Adrenal gland (tissue), 12 donors: Measurements from ENCODE around the gene INSR. TPM values are rescaled to one million over a fixed set of nuclear protein-coding genes. Genes with fewer than 3 reads are reported as not detected.

Experiments used
- DNase-seq, 7 donors: peaks; one replicate each; pipeline ENCODE4 v3.0.0-alpha.2; 2019 to 2020
- H3K27ac ChIP-seq, 5 donors: fragments of 200-600 bp; sonication (generic) in 4 of 5; 1 replicate in 3 of 5; 2 replicates in 2 of 5; pipeline versions ENCODE4 v1.5.1 to v1.8.0; 2016 to 2020; ENCODE audit warnings: mild to moderate bottlenecking in 1 of 5
- H3K27me3 ChIP-seq: fragments of 200-600 bp; 2 replicates; pipeline ENCODE4 v1.8.0; 2021
- H3K36me3 ChIP-seq, 2 donors: fragments of 200-600 bp; replicated peaks in 1 of 2; 1 replicate in 1 of 2; 2 replicates in 1 of 2; pipeline versions ENCODE4 v1.5.1 to v1.8.0; 2018 to 2022
- H3K4me1 ChIP-seq, 2 donors: fragments of 200-600 bp; replicated peaks in 1 of 2; 1 replicate in 1 of 2; 2 replicates in 1 of 2; pipeline versions ENCODE4 v1.5.1 to v1.8.0; 2018 to 2021
- H3K4me3 ChIP-seq, 4 donors: fragments of 200-600 bp; sonication (generic) in 3 of 4; one replicate each; pipeline ENCODE4 v1.5.1; 2016 to 2018
- H3K9me3 ChIP-seq, 3 donors: fragments of 200-600 bp; sonication (generic) in 1 of 3; replicated peaks in 1 of 3; 1 replicate in 2 of 3; 2 replicates in 1 of 3; pipeline versions ENCODE4 v1.5.1 to v1.8.0; 2016 to 2021
- CTCF ChIP-seq, 6 experiments: fragments of 450-650 bp in 4 of 6; fragments of 200-600 bp in 2 of 6; sonication (generic) in 1 of 6; IDR thresholded peaks; 1 replicate in 5 of 6; 2 replicates in 1 of 6; pipeline versions ENCODE4 v1.5.1 to v1.8.0; 2016 to 2021; ENCODE audit warnings: antibody characterized with exemption in 6 of 6, mild to moderate bottlenecking in 2 of 6, moderate library complexity in 1 of 6
- POLR2A ChIP-seq, 2 donors: fragments of 450-650 bp; IDR thresholded peaks; one replicate each; pipeline ENCODE4 v1.6.1; 2017; ENCODE audit warnings: antibody characterized with exemption in 2 of 2, mild to moderate bottlenecking in 2 of 2, moderate library complexity in 1 of 2
- WGBS, 4 donors: extraction: QIAGEN DNeasy Blood & Tissue Kit in 2 of 4; methylation state at CpG; one replicate each; pipeline versions ENCODE4 v1.1.5 to v1.1.7; 2013 to 2017; 5-methylcytosine and 5-hydroxymethylcytosine counted together
- intact Hi-C, 2 donors: fragments of 100-400 bp; cut with DNase I; formaldehyde crosslinking; loops; one replicate each; pipeline versions ENCODE4 v1.14.1 to v1.15.0; 2022 to 2023
- polyA plus RNA-seq, 3 donors: library from polyadenylated mRNA; stranded (reverse); fragments of 200-250 nt in 2 of 3; fragments of 350-450 nt in 1 of 3; fragmentation: Illumina TruSeq in 1 of 3; extraction: RNeasy Lipid Tissue Mini Kit (QIAGEN cat#74804) in 1 of 3; gene quantifications; one replicate each; pipeline ENCODE4 v1.2.3, GENCODE V29; 2013 to 2014
- total RNA-seq, 9 donors: library from RNA; depleted of rRNA in 4 of 9; stranded (reverse); fragments of >200 nt in 4 of 9; fragments of 120-200 nt in 1 of 9; fragmentation: NEBNext Ultra II Directional in 1 of 9; extraction: Animal tissue kit (Norgen Biotek cat#: 25700) in 1 of 9; gene quantifications; one replicate each; pipeline versions ENCODE4 v1.1.0 to v1.2.4, GENCODE V29; 2013 to 2023
- donor health status: healthy with polysubstance abuse.
- donor health status: Bipolar disorder and iron deficiency.
- donor health status: DM: yes; HTN: yes; CAD: no.
- donor health status: DM: no; HTN: no; CAD: no.
- donor health status: DM: no; HTN: no; CAD: no.
- donor health status: DM: yes; HTN: yes; CAD: no.

The INSR gene
- total and polyA plus RNA-seq, 12 donors: 19.0 to 327 (median 99.9) TPM

DNA sequence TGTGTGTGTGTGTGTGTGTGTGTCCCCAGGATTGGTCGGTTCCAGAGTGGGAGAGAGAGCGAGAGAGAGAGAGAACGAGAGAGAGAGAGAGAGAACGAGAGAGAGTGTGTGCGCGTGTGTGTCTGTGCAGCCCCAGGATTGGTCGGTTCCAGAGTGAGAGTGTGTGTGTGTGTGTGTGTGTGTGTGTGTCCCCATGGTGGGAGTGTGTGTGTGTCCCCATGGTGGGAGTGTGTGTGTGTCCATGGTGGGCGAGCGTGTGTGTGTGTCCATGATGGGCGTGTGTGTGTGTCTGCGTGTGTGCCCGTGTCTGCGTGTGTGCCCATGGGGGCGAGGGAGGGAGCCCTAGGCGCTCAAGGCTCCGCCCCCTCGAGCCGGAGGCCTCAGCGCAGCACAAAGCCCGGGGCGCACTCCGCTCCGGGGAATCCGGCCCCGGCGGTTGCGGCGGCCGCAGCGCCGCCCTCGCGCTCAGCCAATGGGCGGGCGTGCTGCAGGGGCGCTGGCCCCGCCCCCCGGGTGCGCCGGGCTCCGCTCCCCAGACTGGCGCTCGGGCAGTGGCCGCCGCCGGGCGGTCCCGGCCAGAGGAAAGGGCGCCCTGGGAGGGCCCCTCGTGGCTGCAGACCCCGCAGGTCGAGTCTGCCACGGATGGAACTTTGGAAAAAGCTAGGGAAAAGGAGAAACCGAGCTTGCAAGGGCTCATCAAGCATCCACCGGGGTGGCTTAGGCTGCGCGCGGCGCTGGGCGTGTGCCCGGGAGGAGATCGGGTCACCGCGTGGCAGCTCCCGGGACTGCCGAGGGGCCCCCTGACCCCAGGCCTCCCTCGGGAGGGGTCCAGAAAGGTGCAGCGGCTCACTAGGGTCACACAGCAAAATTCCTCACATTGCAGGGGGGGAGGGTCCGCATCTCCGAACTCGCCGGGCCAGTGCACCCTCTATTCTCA is 96.2 kb downstream of the INSR start:
- WGBS, 4 donors: 0 to 1% (median 1%) methylated on average over 15 to 72 of the region's 72 CpGs

DNA sequence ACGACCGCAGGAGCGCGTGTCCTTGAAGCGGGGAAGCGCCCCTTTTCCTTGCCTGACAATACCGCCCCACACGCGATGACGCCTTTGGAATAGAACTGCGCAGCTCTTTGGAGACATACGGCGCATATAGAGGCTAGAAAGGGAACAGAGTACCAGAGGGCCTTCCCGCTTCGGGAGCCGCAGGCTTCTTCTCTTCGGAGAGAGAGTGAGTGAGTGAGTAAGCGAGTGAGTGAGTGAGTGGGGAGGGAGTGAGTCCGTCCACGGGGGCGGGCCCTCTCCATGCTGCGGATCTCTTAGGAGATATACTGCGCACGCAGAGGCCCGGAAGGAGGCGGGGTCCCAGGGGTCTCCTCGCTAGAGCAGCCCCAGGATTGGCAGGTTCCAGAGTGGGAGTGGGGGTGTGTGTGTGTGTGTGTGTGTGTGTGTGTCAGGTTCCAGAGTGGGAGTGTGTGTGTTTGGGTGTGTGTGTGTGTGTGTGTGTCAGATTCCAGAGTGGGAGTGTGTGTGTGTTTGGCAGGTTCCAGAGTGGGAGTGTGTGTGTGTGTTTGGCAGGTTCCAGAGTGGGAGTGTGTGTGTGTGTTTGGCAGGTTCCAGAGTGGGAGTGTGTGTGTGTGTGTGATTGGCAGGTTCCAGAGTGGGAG is 97.0 kb downstream of the INSR start:
- peak; percentile 92 to 98 (median 97) for DNase-seq
- no peaks in the 10 kb centered on the region for H3K9me3 ChIP-seq
- TF ChIP-seq POLR2A (IDR thresholded peaks at IDR 0.05) (peak in 1 of 2 donors; percentile 74), CTCF (IDR thresholded peaks at IDR 0.05) (peak in 1 of 6 experiments; percentile 13)
- intact Hi-C loops: loop anchor here in 1 of 2 donors (5.0 to 10.0 kb wide), 2 partner anchors 52 to 95 kb away; partner anchors contain the start of gene INSR
- 0 to 1% (median 0%) methylated on average over 23 to 27 of the region's 27 CpGs for WGBS, 4 donors
- H3K27ac ChIP-seq: peak overlapping the region; percentile 80 to 97 (median 92)
- peaks cover 15 to 48% of the 10 kb centered on the region in 2 donors for H3K4me1 ChIP-seq
- no peaks in the 10 kb centered on the region for H3K36me3 ChIP-seq
- H3K27me3 ChIP-seq: no peaks in the 10 kb centered on the region
- H3K4me3 ChIP-seq: peak overlapping the region in 1 of 4 donors; percentile 88

More for the DNA sequence above, 96.2 kb downstream of the INSR start:
- Histone ChIP-seq H3K36me3 (no peaks in the 10 kb centered on the region), H3K9me3 (no peaks in the 10 kb centered on the region), H3K4me3 (peak overlapping the region in 2 of 4 donors; percentile 57 to 88), H3K27me3 (no peaks in the 10 kb centered on the region), H3K4me1 (peaks cover 14 to 42% of the 10 kb centered on the region in 2 donors), H3K27ac (peak overlapping the region; percentile 80 to 97 (median 92))
- intact Hi-C loops: loop anchor here in 1 of 2 donors (5.0 to 10.0 kb wide), 2 partner anchors 53 to 94 kb away; partner anchors contain the start of gene INSR
- peak; percentile 91 to 96 (median 93) for DNase-seq
- peak in 4 of 6 experiments; percentile 40 to 59 (median 47) for TF ChIP-seq CTCF (IDR thresholded peaks at IDR 0.05)
- TF ChIP-seq POLR2A (IDR thresholded peaks at IDR 0.05): peak; percentile 75 to 76

DNA sequence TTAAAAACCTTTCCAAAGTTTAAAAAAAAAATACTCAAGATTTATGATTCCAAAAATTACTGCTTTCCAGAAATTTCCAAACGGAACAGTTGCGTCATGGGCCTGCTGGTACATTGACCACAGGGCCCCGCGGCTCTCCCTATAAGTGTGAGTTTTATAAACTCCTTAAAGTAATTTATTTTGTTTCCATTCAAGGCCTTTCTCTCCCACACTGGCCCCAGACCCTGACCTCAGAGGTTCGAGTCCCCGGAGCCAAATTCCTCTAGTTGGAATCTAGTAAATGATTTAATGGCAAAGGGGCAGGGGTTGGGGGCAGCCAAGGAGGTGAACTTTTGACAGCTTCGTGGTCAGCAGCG is 97.5 kb downstream of the INSR start:
- peak overlapping the region in 1 of 4 donors; percentile 88 for H3K4me3 ChIP-seq

More for the DNA sequence above, 97.5 kb downstream of the INSR start:
- Histone ChIP-seq H3K9me3 (no peaks in the 10 kb centered on the region), H3K4me1 (peaks cover 18 to 52% of the 10 kb centered on the region in 2 donors), H3K36me3 (no peaks in the 10 kb centered on the region), H3K27me3 (no peaks in the 10 kb centered on the region), H3K27ac (peak overlapping the region; percentile 80 to 97 (median 92))
- TF ChIP-seq CTCF (IDR thresholded peaks at IDR 0.05) (no peak), POLR2A (IDR thresholded peaks at IDR 0.05) (no peak)
- intact Hi-C loops: loop anchor here in 1 of 2 donors (5.0 to 10.0 kb wide), 2 partner anchors 52 to 96 kb away; partner anchors contain the start of gene INSR
- WGBS, 4 donors: 7 to 14% (median 11%) methylated on average over 8 of the region's 8 CpGs
- peak; percentile 69 to 91 (median 86) for DNase-seq
